Endothelial cell of umbilical vein (primary cell): Measurements from ENCODE around the gene PPFIA2. TPM values are rescaled to one million over a fixed set of nuclear protein-coding genes. Genes with fewer than 3 reads are reported as not detected.

Source experiments
- BruUV-seq: library from RNA; stranded (reverse); fragments of 400-500 nt; replicated peaks from 2 replicates; lab custom pipeline; 2021; lab: Mats Ljungman, UMichigan
- CTCF ChIA-PET: fragments of 300-600, 350-600 bp; sonication (Branson Sonifier 250); formaldehyde crosslinking; loops from one replicate; lab custom pipeline; 2021; ENCODE audit warnings: antibody characterized with exemption, inconsistent platforms; lab: Charles Lee
- POLR2A ChIA-PET: fragments of 300-600, 350-600 bp; sonication (Branson Sonifier 250); formaldehyde crosslinking; loops from one replicate; lab custom pipeline; 2021; ENCODE audit warnings: antibody characterized with exemption, inconsistent platforms; lab: Charles Lee
- DNase-seq: peaks from one replicate; pipeline ENCODE4 v3.0.0-alpha.2; 2011; ENCODE audit warnings: low read depth, low spot score
- FAIRE-seq: peaks from 2 replicates; lab custom pipeline; 2011; peaks lifted over from hg19 to GRCh38; lab: Jason Lieb, UNC
- H2AFZ ChIP-seq: 2 replicates; pipeline ENCODE4 v1.6.0; 2012; ENCODE audit warnings: low read depth, low read length, control low read depth, inconsistent platforms
- H3K27ac ChIP-seq: 2 replicates; pipeline ENCODE4 v1.5.1; 2011; ENCODE audit warnings: low read depth, mild to moderate bottlenecking, control low read depth, low read length, moderate library complexity; ENCODE audit not compliant: insufficient read depth
- H3K27me3 ChIP-seq, 2 experiments: 2 replicates each; pipeline versions ENCODE4 v1.6.0 to v1.6.1; 2011; ENCODE audit warnings: low read length in 2 of 2, mixed read lengths in 1 of 2; ENCODE audit not compliant: control insufficient read depth in 2 of 2, insufficient read depth in 2 of 2
- H3K36me3 ChIP-seq, 2 experiments: 2 replicates in 1 of 2; 3 replicates in 1 of 2; pipeline ENCODE4 v1.5.1; 2011; ENCODE audit warnings: low read length in 2 of 2, mild to moderate bottlenecking in 1 of 2, moderate library complexity in 1 of 2; ENCODE audit not compliant: control insufficient read depth in 2 of 2, insufficient read depth in 2 of 2; ENCODE audit errors: extremely low read depth in 1 of 2
- H3K4me1 ChIP-seq: 3 replicates; pipeline ENCODE4 v1.5.1; 2011; ENCODE audit warnings: mild to moderate bottlenecking, low read length; ENCODE audit not compliant: control insufficient read depth, insufficient read depth; ENCODE audit errors: extremely low read depth
- H3K4me2 ChIP-seq: 2 replicates; pipeline ENCODE4 v1.6.1; 2011; ENCODE audit warnings: low read length, control low read depth, mixed read lengths; ENCODE audit not compliant: insufficient read depth
- H3K4me3 ChIP-seq, 3 experiments: fragments of 200-600 bp in 1 of 3; sonication (generic), shearing (Covaris generic) in 1 of 3; replicated peaks in 1 of 3; 2 replicates each; pipeline ENCODE4 v1.5.1; 2011 to 2016; ENCODE audit warnings: control low read depth in 3 of 3, low read length in 3 of 3, mild to moderate bottlenecking in 2 of 3, inconsistent platforms in 1 of 3, low read depth in 1 of 3, moderate library complexity in 1 of 3; ENCODE audit not compliant: insufficient read depth in 1 of 3
- H3K79me2 ChIP-seq: 2 replicates; pipeline ENCODE4 v1.6.0; 2012; ENCODE audit warnings: low read length, inconsistent platforms; ENCODE audit not compliant: control insufficient read depth, insufficient read depth
- H3K9ac ChIP-seq: replicated peaks from 2 replicates; pipeline ENCODE3; 2011; ENCODE audit warnings: low read length, control low read depth; ENCODE audit not compliant: insufficient read depth; ENCODE audit errors: extremely low read depth
- H3K9me1 ChIP-seq: replicated peaks from 3 replicates; pipeline ENCODE4 v1.6.0; 2011; ENCODE audit warnings: mild to moderate bottlenecking, low read length; ENCODE audit not compliant: control insufficient read depth, insufficient read depth; ENCODE audit errors: extremely low read depth
- H3K9me3 ChIP-seq: replicated peaks from 2 replicates; pipeline ENCODE4 v1.5.1; 2012; ENCODE audit warnings: low read length, inconsistent platforms; ENCODE audit not compliant: control insufficient read depth, insufficient read depth
- H4K20me1 ChIP-seq: replicated peaks from 2 replicates; pipeline ENCODE3; 2011; ENCODE audit warnings: mild to moderate bottlenecking, low read length; ENCODE audit not compliant: control insufficient read depth, insufficient read depth; ENCODE audit errors: extremely low read depth
- EZH2 ChIP-seq: IDR thresholded peaks from 2 replicates; pipeline ENCODE4 v1.6.1; 2012; ENCODE audit warnings: borderline replicate concordance, low read depth, mild to moderate bottlenecking, moderate library complexity, low read length, inconsistent platforms; ENCODE audit not compliant: severe bottlenecking
- FOS ChIP-seq: IDR thresholded peaks from 2 replicates; pipeline ENCODE4 v1.6.1; 2011; ENCODE audit warnings: mild to moderate bottlenecking, low read length, moderate library complexity, borderline replicate concordance; ENCODE audit not compliant: insufficient read depth
- GATA2 ChIP-seq: IDR thresholded peaks from 2 replicates; pipeline ENCODE4 v1.7.0; 2011; ENCODE audit warnings: low read depth, mild to moderate bottlenecking, moderate library complexity, mixed read lengths, low read length; ENCODE audit not compliant: insufficient read length, insufficient read depth
- JUN ChIP-seq: IDR thresholded peaks from 2 replicates; pipeline ENCODE4 v1.6.1; 2011; ENCODE audit warnings: borderline replicate concordance, low read depth; ENCODE audit not compliant: insufficient read length, insufficient read depth
- MYC ChIP-seq: IDR thresholded peaks from one replicate; pipeline ENCODE4 v1.6.1; 2011; ENCODE audit warnings: mild to moderate bottlenecking, low read depth, low read length
- POLR2A ChIP-seq: IDR thresholded peaks from 2 replicates; pipeline ENCODE4 v1.6.1; 2012; ENCODE audit warnings: low read depth, mild to moderate bottlenecking, control low read depth, low read length
- POLR2AphosphoS5 ChIP-seq: IDR thresholded peaks from 2 replicates; pipeline ENCODE4 v1.6.1; 2012; ENCODE audit warnings: low read depth, mild to moderate bottlenecking, control low read depth, low read length, moderate library complexity; ENCODE audit not compliant: insufficient read depth
- dilution Hi-C: fragments of 300-500 bp; cut with MboI; formaldehyde crosslinking; loops from one replicate; pipeline ENCODE4 v1.15.0; 2019; ENCODE audit warnings: low sequenced_read_pairs; ENCODE audit not compliant: extremely low pct_ligation_motif_present
- intact Hi-C: fragments of 100-400 bp; cut with micrococcal nuclease; formaldehyde crosslinking; loops from one replicate; pipeline ENCODE4 v1.10.0; 2022
- polyA plus RNA-seq, 4 experiments: library from polyadenylated mRNA; depleted of rRNA in 3 of 4; stranded (reverse) in 3 of 4; unstranded in 1 of 4; fragments of >200 nt; gene quantifications; 2 replicates each; pipeline versions ENCODE4 v1.2.1 to v1.2.3, GENCODE V29; 2011 to 2012; ENCODE audit warnings: missing spikeins in 1 of 4
- total RNA-seq: library from RNA; stranded (reverse); gene quantifications from 2 replicates; pipeline ENCODE4 v1.2.3, GENCODE V29; 2021
- TF ChIP-seq, protein P1 (sequence below): IDR thresholded peaks from 2 replicates; pipeline ENCODE4 v1.6.1; 2011; ENCODE audit not compliant: insufficient read depth, insufficient read length
- TF ChIP-seq, protein P2 (sequence below), 2 donors: IDR thresholded peaks; 1 replicate in 1 of 2; 2 replicates in 1 of 2; pipeline ENCODE4 v1.5.1; 2011; ENCODE audit warnings: low read length in 2 of 2, mild to moderate bottlenecking in 2 of 2, moderate library complexity in 2 of 2, control low read depth in 1 of 2, inconsistent platforms in 1 of 2, low read depth in 1 of 2; ENCODE audit not compliant: insufficient read depth in 1 of 2; ENCODE audit errors: extremely low read depth in 1 of 2

PPFIA2 gene
- total and polyA plus RNA-seq, 2 donors (not counting 3 experiments of a cell fraction or from before 2014, with no cell fraction given): not detected

DNA sequence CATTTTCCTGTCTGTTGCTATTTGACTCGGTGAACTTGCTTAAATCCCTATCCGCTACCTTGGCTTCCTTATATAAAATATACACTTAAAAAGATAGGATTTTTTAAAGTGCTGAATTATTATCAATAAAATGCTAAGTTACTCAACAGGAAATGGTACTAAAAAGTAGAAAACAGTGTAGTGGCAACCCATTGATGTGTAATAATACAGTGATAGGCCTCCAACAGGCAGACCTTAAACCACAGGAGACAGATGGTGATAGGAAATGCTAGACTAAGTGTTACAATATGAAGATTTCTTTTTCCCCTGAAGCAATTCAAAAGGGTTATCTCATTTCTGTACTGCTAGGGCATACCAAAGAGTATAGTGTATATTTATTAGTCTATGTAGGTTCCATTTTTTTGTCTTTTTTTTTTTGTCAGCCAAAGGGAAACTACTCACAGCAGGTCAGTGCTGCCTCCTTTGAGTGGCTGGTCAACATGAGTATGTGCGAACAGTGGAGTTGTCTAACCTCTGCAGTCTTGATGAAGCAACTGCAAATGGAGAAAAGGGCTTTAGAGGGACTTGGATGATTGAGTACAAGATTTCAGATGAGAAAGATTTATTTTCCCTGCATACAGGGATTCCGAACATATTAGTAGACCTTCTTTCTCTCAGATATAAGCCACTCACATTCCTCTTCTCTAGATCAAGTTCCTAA lies 497.5 kb downstream of the PPFIA2 start:
- Histone ChIP-seq H3K9me3 (no peaks in the 10 kb centered on the region), H3K9me1 (no peaks in the 10 kb centered on the region), H3K79me2 (no peaks in the 10 kb centered on the region), H3K4me2 (no peak overlapping the region), H3K4me1 (peaks cover 2% of the 10 kb centered on the region), H3K4me3 (no peak overlapping the region), H2AFZ (no peak overlapping the region), H4K20me1 (no peaks in the 10 kb centered on the region), H3K27me3 (peaks cover 0 to 4% of the 10 kb centered on the region in 2 experiments), H3K9ac (no peak overlapping the region), H3K27ac (no peak overlapping the region), H3K36me3 (no peaks in the 10 kb centered on the region)
- ChIA-PET CTCF (no interaction called here), POLR2A (no interaction called here)
- DNase-seq (no peak), FAIRE-seq (no peak)
- dilution Hi-C loops (no loop called here), intact Hi-C loops (no loop called here)
- TF ChIP-seq EZH2 (no peak), POLR2A (no peak), POLR2AphosphoS5 (no peak), GATA2 (no peak), JUN (no peak), MYC (no peak), FOS (no peak)
- TF ChIP-seq, protein P1, sequence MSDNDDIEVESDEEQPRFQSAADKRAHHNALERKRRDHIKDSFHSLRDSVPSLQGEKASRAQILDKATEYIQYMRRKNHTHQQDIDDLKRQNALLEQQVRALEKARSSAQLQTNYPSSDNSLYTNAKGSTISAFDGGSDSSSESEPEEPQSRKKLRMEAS: no peak
- TF ChIP-seq, protein P2, sequence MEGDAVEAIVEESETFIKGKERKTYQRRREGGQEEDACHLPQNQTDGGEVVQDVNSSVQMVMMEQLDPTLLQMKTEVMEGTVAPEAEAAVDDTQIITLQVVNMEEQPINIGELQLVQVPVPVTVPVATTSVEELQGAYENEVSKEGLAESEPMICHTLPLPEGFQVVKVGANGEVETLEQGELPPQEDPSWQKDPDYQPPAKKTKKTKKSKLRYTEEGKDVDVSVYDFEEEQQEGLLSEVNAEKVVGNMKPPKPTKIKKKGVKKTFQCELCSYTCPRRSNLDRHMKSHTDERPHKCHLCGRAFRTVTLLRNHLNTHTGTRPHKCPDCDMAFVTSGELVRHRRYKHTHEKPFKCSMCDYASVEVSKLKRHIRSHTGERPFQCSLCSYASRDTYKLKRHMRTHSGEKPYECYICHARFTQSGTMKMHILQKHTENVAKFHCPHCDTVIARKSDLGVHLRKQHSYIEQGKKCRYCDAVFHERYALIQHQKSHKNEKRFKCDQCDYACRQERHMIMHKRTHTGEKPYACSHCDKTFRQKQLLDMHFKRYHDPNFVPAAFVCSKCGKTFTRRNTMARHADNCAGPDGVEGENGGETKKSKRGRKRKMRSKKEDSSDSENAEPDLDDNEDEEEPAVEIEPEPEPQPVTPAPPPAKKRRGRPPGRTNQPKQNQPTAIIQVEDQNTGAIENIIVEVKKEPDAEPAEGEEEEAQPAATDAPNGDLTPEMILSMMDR (IDR thresholded peaks at IDR 0.05; ENCODE audit: extremely low read depth in 1 of 2, insufficient read depth in 1 of 2, low read depth in 1 of 2, low read length in 2 of 2): no peak
- BruUV-seq: no TSS peak
